Jurkat, Clone E6-1 (cell line): ENCODE data around the gene INPP5A.
"Not testable (repeated sequence)": the region's sequence is repeated elsewhere in the genome, so short reads cannot be mapped to it uniquely, and the experiment has no call there.

ENCODE experiments used
- DNase-seq: peaks from one replicate; pipeline ENCODE4 v3.0.0-alpha.2; 2011; ENCODE audit warnings: low read depth, low spot score
- H3K4me3 ChIP-seq: 2 replicates; pipeline ENCODE4 v1.5.1; 2011; ENCODE audit warnings: mild to moderate bottlenecking, low read length, control low read depth, moderate library complexity

Gene INPP5A

GRCh38 chr10:132783940-132784865 lies 246.6 kb downstream of the INPP5A start:
- DNase-seq, result no peak
- no peak overlapping the region for H3K4me3 ChIP-seq

- no peak overlapping the region for H3K4me3 ChIP-seq
- no peak for DNase-seq
Observed at GRCh38 chr10:132784866-132785722, 247.5 kb downstream of the INPP5A start.

GRCh38 chr10:132785723-132786475 lies 248.3 kb downstream of the INPP5A start, which contains the start of gene NKX6-2:
TSS of gene NKX6-2 (minus strand) at chr10:132786147. CDS start at chr10:132785948, 199 bp downstream.
- no peak for DNase-seq
- no peak within 1 kb of the TSS for H3K4me3 ChIP-seq

- no peak overlapping the region for H3K4me3 ChIP-seq
- no peak for DNase-seq
Observed at GRCh38 chr10:132786476-132786883, 248.9 kb downstream of the INPP5A start.

GRCh38 chr10:132786884-132787494 lies 249.4 kb downstream of the INPP5A start:
- no peak overlapping the region for H3K4me3 ChIP-seq
- no peak for DNase-seq

- H3K4me3 ChIP-seq, result no peak overlapping the region
- no peak for DNase-seq
Observed at GRCh38 chr10:132787495-132788179, 250.1 kb downstream of the INPP5A start.

GRCh38 chr10:132788180-132788830 lies 250.7 kb downstream of the INPP5A start:
- DNase-seq, result no peak
- no peak overlapping the region for H3K4me3 ChIP-seq

GRCh38 chr10:132788831-132789219 lies 251.2 kb downstream of the INPP5A start:
- H3K4me3 ChIP-seq, result no peak overlapping the region
- DNase-seq, result no peak

GRCh38 chr10:132789659-132790148 lies 252.1 kb downstream of the INPP5A start:
- DNase-seq, result no peak

GRCh38 chr10:132790470-132790869 lies 252.9 kb downstream of the INPP5A start:
- no peak for DNase-seq
- H3K4me3 ChIP-seq, result no peak overlapping the region

More at GRCh38 chr10:132789659-132790148, 252.1 kb downstream of the INPP5A start:
- no peak overlapping the region for H3K4me3 ChIP-seq

- no peak for DNase-seq
- no peak overlapping the region for H3K4me3 ChIP-seq
Observed at GRCh38 chr10:132790934-132791829, 253.6 kb downstream of the INPP5A start.

GRCh38 chr10:132792099-132792498 lies 254.5 kb downstream of the INPP5A start:
- not testable (repeated sequence) for H3K4me3 ChIP-seq, DNase-seq

GRCh38 chr10:132792796-132793195 lies 255.2 kb downstream of the INPP5A start:
- no peak for DNase-seq
- H3K4me3 ChIP-seq, result no peak overlapping the region

GRCh38 chr10:132793213-132793612 lies 255.6 kb downstream of the INPP5A start:
- no peak for DNase-seq
- no peak overlapping the region for H3K4me3 ChIP-seq

GRCh38 chr10:132793871-132794849 lies 256.6 kb downstream of the INPP5A start:
- DNase-seq, result no peak
- no peak overlapping the region for H3K4me3 ChIP-seq
